CD4-positive, alpha-beta T cell treated with Interferon gamma for 1 hour (primary cell): Measurements from ENCODE around the gene DCDC2C.
"Not testable (repeated sequence)": the region's sequence is repeated elsewhere in the genome, so short reads cannot be mapped to it uniquely, and the experiment has no call there.

ENCODE experiments used
- DNase-seq: peaks from one replicate; pipeline ENCODE4 v3.0.0-alpha.2; 2020

Gene DCDC2C

DNA sequence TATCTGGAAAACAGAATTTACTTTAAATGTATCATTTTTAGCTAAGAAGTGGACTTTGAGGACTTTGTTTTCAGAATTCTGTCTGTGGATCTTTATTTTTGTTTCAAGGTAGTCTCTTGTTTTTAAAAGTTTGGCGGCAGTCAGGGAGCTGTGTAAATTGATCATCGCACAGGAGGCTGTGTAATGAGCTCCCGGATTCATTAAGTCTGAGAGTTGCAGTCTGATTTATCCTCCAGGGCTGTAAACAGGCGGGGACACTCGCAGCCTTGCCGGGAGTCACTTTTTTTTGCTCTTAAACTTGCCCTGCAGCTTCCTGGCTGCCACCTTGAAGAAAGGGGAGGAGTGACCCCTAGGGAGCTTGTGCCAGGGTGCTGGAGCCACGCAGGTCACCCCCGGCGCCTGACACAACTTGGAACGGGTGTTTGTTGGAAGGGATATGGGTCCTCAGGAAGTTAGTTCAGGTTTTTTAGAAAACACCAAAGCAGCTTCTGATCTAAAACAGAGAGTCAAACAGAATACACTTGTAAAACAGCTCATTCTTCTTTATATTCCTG is 76.2 kb downstream of the DCDC2C start:
- no peak for DNase-seq

DNA sequence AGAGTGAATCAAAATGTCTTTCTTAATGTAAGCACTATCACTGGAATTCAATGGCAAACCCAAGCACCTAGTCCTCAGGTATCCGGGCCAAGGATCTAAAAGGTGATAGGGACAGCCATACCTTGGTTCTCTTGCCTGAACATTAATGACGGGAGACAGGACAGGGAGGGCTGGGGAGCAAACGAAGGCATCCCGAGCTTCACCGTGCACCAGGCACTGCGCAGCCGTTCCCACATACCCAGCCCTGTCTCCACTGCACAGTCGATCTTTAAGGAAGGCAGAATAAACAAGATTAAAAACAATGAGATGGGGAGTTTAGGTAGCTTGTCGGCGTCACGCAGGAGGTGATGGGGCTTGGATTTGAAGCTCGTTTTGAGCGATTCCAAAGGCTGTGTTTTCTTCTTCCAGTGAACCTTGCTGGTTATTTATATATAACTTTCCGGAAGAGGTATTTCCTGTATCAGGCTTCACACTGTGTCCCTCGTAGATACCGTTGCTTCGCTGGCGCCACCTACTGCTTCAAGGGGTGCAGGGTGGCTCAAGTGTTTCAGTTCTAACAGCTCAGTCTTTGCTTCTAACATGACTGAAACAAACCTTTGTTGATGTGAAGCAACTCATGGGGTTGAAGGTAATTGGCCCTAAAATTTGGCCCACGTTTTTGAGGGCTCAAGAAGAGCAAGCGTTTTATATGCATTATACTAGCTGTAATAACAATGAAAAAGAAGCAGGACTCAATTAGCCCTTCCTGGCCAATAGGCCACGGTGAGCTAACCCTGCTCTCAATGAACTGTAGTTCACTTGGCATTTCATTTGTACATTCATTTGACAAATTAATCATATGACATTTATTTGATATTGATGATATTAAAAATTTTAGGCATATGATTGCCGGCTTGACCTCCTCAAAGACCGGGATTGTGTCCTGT is 77.4 kb downstream of the DCDC2C start:
- DNase-seq: peak; percentile 19

DNA sequence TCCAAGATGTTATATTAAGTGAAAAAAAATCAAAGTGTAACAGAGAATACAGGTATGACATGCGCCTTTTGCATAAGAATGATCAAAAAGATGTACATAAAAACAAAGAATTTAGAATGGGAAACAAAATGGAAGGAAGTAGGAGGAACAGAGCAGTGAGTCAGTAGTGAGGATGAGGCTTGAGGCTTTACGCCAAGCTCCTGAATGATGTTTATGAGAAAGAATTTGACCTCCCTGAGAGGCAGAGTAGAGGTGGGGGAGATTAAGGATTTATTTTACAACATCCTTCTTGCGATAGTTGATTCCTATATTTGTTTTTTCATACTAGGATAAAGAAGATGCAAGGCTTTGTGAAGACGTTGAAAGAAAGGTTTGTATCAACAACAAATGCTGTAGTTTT is 81.4 kb downstream of the DCDC2C start:
- no peak for DNase-seq

DNA sequence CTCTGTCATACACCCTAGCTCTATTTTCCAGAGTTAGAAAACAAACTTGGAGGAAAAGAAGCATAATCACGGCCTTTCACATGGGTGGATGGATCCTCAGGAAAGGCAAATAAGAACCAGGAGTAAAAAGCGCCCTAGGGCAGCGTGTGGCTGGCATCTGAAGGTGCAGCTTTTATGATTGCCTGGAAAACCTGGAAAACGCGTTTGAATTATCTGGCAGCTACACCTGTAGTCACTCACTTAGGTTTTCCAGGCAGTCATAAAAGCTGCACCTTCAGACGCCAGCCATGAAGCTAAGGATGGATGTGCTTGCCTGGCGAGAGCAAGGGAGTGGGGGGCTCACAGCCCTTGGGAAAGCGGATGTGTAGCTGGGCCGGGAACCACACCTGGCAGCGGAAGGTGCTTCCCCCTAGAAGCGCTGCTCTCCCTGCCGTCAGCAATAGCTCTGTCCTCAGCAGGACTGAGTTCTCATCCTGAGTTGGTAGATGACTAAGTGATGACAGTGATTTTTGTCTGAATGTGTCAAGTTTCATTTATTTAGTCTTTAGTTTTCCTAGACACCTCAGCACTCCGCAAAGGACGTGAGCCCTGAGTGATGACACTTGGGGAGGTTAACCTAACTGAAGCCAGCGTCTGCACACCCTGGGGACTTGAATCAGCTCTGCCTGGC is 82.0 kb downstream of the DCDC2C start:
- no peak for DNase-seq

DNA sequence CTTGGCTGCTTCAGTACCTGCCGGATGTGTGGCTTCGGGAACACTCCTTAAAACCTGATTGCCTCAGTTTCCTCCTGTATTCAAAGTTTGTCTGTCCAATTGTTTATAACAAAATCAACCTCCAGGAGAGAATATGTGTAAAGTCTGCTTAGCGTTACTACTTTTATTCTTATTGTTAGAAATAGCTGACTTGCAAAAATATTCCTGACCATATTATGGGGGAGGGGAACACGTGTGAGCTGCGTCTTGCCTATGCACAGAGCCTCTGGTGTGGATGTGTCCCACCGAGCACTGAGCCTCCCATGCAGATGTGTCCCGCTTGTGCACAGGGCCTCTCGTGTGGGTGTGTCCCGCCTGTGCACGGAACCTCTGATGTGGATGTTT is 82.5 kb downstream of the DCDC2C start:
- no peak for DNase-seq

DNA sequence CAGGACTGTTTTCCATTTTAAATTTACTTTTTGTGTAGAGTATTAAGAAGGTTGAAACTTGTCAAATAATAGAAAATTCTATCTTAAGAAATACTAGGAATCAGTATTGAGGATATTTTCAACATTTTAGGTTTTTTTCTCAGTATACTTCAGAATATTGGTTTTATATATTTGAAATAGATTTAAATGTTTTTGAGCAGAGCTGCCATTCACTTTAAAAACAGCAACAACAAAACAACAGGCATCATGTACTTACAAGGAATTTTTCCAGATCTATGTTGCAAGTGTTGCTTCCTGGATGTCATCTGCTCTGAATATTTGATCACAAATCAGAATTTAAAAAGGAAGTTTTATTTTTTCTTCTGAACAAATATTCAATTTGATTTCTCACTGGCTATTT is 84.4 kb downstream of the DCDC2C start:
- DNase-seq: no peak

DNA sequence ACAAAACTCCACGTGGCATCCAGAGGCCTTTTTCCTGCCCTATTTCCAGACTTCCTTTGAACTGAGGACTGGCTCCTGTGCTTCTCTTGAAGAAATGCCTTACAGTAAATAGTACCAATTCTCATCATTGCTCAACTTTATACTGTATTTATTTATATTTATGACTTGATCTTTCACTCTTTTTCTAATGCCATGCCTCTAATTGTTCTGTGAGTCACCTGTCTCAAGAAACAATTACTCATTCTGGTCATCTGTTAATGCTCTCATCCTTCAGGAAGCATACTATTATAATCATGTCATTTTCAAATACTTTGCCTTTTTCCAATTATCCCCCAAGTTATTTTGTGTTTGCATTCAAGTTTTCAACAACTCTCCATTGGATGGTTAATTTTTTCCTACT is 85.9 kb downstream of the DCDC2C start:
- no peak for DNase-seq

DNA sequence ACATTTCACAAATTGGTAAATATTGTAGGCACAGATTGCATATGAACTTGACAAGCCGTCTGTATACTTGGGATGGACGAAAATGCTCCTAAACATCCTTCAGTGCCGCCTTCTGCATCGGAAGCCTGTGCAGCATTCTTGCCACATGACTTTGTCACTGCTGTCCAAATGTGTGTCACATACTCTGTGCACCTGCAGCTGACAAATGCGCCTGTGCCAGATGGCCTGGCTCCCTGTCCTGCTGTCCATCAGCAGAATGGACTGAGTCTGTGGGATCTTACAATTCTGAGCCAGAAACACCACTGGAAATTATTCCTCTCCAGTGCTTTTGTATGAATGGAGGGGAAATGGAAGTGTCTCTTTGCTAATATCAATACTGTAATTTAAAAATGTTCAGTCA is 89.9 kb downstream of the DCDC2C start:
- DNase-seq: no peak

DNA sequence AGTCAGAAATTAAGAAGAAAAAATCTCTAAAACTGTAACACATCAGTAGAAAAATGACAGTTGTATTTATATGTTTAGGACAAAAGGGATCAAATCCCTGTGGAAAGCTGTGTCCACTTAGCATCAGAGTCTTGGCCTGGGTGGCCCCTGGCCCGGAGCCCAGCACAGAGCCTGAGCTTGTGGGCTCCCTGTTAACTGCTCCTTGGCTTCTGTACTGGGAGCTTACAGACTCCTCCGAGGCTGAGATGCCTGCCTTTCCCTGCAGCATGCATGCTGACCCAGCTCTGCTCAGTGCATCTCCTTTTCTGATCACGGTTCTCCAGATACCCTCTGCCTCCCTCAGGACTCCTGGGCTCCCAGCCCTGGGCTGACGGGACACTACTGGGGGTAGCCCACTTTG is 98.1 kb downstream of the DCDC2C start:
- DNase-seq: no peak

DNA sequence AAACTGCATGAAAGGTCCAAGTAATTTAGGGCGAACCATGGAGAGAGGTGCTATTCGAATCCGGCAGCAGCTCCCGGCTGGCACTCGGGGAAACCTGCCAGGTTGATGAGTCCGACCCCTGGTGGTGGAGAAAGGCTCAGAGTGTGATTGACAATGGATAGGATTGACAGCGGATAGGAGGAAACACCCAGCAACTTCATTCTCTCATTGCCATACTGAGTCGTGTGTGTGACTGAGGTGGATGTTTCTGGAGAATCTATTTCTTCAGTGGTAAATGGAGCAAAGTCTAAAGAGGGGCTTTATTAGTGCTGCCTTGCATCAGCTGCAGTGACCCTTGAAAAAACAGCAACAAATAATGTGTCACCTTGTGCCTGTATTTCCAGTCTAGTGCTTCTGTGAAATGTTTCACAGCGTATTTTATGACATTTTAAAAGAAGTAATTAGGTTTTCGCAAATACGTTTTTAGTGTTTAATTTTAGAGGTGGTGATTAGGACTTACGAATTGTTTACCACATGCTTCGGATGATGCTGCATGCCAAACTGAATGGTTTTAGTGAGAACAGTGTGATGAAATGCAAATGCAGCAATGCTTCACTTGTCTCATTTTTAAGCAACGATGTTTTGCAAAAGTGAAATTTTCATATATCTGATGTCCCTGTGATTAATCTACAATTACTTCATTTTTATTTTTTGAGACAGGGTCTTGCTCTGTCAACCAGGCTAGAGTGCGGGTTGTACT is 102.0 kb downstream of the DCDC2C start:
- no peak for DNase-seq

DNA sequence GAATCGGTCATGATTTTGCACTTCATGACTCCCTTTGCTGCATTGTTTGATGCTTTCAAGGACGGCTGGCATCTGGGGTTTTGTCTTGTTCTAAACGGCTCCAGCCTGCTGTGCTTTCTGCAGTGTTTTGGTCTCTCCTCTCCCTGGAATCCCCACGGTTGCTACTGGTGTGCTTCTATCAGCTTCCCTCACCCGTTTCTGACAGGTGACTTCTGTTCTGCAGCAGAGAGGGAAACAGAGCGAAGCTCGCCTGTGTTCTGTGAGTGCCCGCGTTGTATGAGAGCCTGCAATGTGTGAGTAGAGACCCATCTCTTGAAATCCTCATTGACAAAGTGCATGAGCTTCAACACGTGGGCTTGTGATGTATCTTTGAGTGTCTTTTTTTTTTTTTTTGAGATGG is 102.8 kb downstream of the DCDC2C start:
- no peak for DNase-seq

DNA sequence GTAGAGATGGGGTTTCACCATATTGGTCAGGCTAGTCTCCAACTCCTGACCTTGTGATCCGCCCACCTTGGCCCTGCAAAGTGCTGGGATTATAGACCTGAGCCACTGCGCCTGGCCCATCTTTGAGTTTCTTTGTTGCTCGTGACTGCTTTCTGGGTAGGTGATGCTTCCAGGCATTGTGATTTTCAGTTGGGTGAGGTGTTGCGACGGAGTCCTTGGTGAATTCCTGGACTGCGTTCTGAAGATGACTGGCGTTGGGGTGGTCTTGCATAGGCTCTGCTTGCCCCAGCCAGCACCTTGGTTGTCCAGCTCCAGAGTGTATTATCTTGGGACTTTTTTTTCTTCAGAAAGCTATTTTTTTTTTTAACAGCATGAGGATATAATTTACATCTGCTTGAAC is 103.4 kb downstream of the DCDC2C start:
- DNase-seq: no peak

DNA sequence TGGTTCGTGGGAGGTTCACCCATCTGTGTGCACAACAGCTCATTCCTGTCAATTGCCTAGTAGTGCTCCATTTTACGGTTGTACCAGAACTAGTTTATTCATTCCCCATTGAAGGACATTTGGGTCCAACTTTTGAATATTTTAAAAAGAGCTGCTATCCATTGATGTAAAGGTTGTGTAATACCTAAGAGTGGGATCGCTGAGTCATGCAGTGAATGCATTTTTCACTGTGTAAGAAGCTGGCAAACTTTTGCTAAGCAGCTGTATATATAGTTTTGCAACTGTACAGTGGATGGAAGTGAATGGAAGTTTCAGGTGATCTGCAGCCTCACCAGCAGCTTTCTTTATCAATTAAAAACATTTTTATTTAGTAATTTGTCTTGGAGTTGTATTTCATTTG is 104.5 kb downstream of the DCDC2C start:
- DNase-seq: no peak

DNA sequence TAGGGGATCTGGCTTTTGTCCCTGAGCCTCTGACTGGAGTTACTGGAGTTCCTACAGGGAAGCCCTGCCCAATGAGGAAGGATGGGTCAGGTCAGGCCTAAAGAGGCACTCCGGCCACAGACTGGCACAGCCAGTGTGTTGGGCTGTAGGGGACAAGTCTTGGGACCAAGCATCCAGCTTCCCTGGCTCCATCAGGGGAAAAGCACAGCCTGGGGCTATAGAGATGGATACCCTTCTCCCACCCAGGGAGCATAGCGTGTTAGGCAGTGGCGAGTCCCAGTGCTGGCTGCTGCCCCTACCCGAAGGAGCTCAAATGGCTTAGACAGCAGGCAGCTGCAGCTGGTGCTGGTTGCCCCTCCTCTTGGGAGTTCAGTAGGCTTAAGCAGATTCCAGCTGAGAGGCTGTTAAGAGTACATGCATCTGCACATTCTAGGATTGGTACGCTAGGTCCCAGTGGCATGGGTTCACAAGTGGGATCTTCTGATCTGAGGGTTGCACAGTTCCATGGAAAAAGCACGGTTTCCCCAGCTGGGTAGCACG is 111.4 kb downstream of the DCDC2C start:
- DNase-seq: no peak

DNA sequence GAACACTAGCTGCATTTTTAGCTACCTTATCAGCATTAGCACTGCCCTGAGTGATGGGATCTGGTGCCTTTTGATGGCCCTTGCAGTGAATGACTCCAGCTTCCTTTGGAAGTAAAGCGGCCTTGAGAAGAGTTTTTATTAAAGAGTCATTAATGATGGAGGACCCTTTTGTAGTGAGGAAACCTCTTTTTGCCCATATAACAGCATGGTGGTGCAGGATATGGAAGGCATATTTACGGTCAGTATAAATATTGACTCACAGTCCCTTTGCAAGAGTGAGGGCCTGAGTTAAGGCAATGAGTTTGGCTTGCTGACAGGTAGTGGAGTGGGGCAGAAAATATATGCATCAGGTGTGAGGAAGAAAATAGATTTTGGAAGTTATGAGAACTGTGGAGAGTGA is 113.8 kb downstream of the DCDC2C start:
- DNase-seq: not testable (repeated sequence)

DNA sequence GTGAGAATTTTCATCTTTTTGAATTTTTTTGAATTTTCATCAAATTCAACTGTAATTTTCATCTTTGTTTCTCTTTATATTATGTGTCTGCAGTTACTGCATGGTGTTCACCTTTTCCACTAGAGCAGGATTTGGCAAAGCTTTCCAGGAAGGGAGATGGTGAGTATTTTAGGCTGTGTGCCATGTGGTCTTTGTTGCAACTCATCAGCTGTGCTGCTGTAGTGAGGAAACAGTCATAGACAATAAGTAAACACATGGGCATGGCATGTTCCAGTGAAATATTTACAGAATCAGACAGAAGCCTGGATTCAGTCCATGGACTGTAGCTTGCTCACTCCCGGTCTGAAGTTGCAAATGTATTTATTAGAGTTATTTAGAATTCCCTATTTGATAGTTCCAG is 120.4 kb downstream of the DCDC2C start:
- DNase-seq: no peak

DNA sequence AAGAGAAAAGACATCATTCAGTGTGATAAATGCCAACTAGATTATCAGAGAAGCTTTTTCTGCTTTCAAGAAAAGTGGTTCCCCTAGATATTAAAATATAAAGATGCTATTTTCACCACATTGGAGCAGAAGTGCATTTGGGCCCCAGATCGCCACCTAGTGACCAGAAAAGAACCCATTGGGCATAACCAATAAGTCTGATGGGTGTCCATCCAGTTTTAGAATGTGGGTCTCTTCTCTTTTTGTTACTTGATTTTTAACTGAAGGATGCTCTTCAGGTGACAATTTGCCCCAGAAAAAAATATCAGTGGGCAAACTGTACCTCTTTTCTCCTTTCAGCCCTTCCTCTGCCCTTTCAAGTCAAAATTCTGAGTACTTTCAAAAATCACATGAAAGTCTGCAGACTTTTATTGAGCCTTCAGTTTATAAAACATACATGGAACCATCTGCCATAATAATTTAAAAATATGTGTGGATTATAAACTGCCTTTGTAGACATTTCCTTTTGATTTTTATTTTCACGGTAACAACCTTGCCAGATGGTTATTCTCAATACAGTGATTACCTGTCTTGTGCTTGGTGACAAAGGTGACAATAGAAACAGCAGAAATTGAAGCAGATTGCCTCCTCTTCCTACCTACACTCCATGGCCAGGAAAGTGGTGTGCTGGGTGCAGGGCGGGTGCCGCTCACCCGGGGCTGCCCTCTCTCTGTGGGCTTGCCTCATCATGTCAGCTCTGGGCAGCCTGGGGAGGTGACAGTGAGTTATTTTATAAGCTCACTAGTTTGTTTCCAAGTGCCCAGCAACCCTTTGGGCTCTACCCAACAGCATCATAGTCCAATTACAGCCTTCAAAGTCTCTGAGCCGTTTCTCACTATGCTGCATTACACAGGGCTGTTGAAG is 124.5 kb downstream of the DCDC2C start:
- no peak for DNase-seq

DNA sequence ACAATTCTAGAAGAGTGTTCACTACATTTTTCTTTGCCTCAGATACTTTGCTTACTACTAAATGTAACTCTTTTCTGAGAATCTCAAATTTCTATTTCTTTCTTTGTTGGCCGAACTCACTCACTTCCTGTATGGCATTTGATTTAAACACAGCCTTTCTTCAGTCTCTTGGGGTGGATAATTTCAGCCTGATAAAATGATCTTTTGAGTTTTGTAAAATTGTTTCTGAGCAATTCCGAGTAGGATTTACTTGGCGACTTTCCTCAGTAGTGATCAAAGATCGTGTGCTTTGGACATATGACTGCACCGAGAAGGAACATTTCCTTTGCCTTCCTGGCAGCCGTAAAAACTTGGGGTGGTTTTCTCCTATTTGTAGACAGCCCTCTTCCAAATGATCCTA is 127.4 kb downstream of the DCDC2C start:
- DNase-seq: no peak

DNA sequence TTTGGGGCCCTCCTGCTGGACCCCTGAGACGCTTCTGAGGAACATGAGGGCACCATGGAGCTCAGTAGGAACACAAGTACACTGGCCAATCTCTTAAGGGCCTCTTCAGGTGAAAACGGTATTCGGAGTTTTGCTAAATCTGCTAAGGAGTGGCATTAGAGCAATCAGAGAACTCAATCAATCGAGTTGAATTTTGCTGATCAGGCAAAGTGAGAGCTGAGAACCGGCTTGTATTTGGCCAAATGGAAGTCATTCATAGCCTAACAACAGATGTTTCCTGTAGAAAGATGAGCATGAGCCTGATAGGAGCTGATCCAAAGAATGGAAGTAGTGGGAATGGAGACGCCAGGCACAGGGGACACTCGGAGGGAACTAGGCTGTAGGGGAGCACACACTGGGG is 133.7 kb downstream of the DCDC2C start:
- DNase-seq: no peak

DNA sequence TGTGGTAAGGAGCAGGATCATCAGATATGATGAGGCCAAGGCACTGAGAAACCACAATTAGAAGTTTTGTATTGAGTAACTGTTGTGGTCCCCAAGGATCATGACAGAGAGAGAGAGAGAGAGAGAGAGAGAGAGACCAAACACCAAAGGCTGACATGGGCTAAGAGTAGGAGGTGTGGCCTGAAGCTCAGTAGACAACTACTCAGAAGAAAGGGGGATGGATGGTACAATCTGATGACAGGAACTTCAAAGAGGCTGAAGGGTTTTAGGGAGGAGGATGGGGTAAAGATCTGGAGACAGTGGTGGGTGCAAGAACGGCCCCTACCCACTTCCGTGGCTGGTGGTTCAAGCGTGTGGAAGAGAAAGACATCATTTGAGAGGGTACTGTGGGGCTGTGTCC is 135.0 kb downstream of the DCDC2C start:
- no peak for DNase-seq

DNA sequence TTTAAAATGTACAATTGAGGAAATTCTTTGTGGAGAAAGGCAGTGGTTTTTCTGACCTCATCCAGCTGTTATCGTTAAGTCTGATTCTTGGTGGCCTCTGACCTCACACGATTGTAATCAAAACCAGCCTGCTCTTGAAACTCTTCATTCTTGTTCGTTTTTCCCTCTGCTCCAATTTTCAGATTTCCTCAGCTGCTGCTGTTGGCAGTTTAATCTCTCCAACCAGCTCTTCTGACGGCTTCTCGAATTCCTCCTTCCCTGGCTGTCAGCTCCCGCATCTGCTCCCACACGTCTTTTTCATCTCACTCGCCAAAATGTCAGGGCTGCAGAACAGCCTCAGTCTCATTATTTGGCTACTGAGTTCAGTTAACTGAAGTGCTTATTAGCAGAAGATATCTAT is 136.1 kb downstream of the DCDC2C start:
- DNase-seq: no peak

DNA sequence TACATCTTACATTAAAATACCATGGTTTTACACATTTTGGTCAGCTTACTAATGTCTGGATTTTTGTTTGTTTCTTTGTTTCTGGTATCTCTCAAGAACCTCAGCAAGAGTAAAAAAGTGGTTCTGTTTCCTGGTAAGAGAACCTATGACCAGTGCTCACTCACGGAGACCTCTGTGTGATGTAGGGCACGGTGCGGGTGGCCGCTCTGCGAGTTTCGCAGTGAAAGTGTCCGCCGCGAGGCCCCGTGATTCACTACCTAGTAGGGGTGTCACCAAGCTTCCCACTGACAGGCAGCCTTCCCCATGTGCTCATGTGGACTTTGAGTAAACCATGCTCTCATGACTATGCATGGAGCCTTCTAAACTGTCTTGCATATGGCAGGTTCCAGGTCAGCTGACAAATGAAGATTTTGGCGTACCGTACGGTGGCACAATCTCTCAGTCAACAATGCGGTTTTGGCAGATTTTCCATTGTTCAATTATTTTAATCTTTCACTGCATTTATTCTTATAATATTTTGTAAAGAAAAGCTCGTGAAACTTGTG is 137.3 kb downstream of the DCDC2C start:
- no peak for DNase-seq
